Measurements from ENCODE around the gene VKORC1.

GRCh38 chr16:31064882-31065461, 29.6 kb downstream of the VKORC1 start:
- TF ChIP-seq CTCF (conservative IDR thresholded peaks at IDR 0.05 in 1 of 2, IDR thresholded peaks at IDR 0.05 in 1 of 2; ENCODE audit: low read depth in 1 of 2, low read length in 2 of 2) (no peak), EZH2 (IDR thresholded peaks at IDR 0.05; ENCODE audit: low read length, missing control alignments) (no peak)

Measured in fibroblast of lung (primary cell).